CD4-positive, alpha-beta T cell treated with Interleukin-10 for 1 hour (primary cell): ENCODE measurements around the gene CFHR2.

Source experiments
- DNase-seq: peaks from one replicate; pipeline ENCODE4 v3.0.0-alpha.2; 2020

The CFHR2 gene

GRCh38 chr1:197003132-197003531 lies 59.6 kb downstream of the CFHR2 start:
- DNase-seq = no peak

- no peak for DNase-seq
Measured at GRCh38 chr1:197008861-197009260, 65.3 kb downstream of the CFHR2 start.
